Activated T-helper 2 cell treated with anti-CD3 and anti-CD28 coated beads, Interferon-gamma antibody, Interleukin-2, Interleukin-4, amounts not matched to agents 10 μg/mL and 5 μg/mL and 100 μg/mL, durations not matched to agents 14 hours and 24 hours and 36 hours (primary cell): Measurements from ENCODE around the gene WBP2. TPM values are rescaled to one million over a fixed set of nuclear protein-coding genes. Genes with fewer than 3 reads are reported as not detected.
A peak's percentile ranks its signal among the peaks of the same experiment; 100 is the strongest.
"Not testable (repeated sequence)": the region's sequence is repeated elsewhere in the genome, so short reads cannot be mapped to it uniquely, and the experiment has no call there.

Experiments
- DNase-seq: peaks from one replicate; pipeline ENCODE4 v3.0.0; 2021; ENCODE audit warnings: low spot score
- H3K27ac Mint-ChIP-seq: one replicate; pipeline ENCODE4 v1.8.0; 2021; ENCODE audit warnings: mixed read lengths
- H3K27me3 Mint-ChIP-seq: one replicate; pipeline ENCODE4 v1.8.0; 2021; ENCODE audit warnings: low read depth, mixed read lengths
- H3K36me3 Mint-ChIP-seq: one replicate; pipeline ENCODE4 v1.8.0; 2021; ENCODE audit warnings: low read depth, mixed read lengths
- H3K4me1 Mint-ChIP-seq: one replicate; pipeline ENCODE4 v1.8.0; 2021; ENCODE audit warnings: low read depth, mixed read lengths
- H3K4me3 Mint-ChIP-seq: one replicate; pipeline ENCODE4 v1.8.0; 2021; ENCODE audit warnings: low read depth, mild to moderate bottlenecking, moderate library complexity, mixed read lengths
- H3K9me3 Mint-ChIP-seq: one replicate; pipeline ENCODE4 v1.8.0; 2021; ENCODE audit warnings: mixed read lengths
- intact Hi-C: fragments of 100-400 bp; cut with micrococcal nuclease; formaldehyde crosslinking; loops from one replicate; pipeline ENCODE4 v1.15.1; 2023
- total RNA-seq: library from RNA; stranded (reverse); gene quantifications from 2 replicates; pipeline ENCODE4 v1.2.3, GENCODE V29; 2022

WBP2 gene
- total RNA-seq, 1 donor from 2014 or later, result 80.7 TPM

- H3K4me3 Mint-ChIP-seq, DNase-seq, H3K27me3 Mint-ChIP-seq, H3K27ac Mint-ChIP-seq, intact Hi-C loops, H3K9me3 Mint-ChIP-seq: not testable (repeated sequence)
- Mint-ChIP-seq H3K36me3 (peaks cover 29% of the 10 kb centered on the region), H3K4me1 (peaks cover 20% of the 10 kb centered on the region)
These were observed 3.5 kb downstream of the WBP2 start for GRCh38 chr17:75851693-75851991.

GRCh38 chr17:75850928-75851692 is 4.0 kb downstream of the WBP2 start:
- Mint-ChIP-seq H3K27ac (no peak overlapping the region), H3K4me1 (peaks cover 15% of the 10 kb centered on the region), H3K9me3 (no peaks in the 10 kb centered on the region), H3K4me3 (no peak overlapping the region), H3K27me3 (no peaks in the 10 kb centered on the region), H3K36me3 (peaks cover 35% of the 10 kb centered on the region)
- intact Hi-C loops, result no loop called here
- no peak for DNase-seq

- H3K4me3 Mint-ChIP-seq, result no peak overlapping the region
- peaks cover 44% of the 10 kb centered on the region for H3K36me3 Mint-ChIP-seq
These were observed 5.4 kb downstream of the WBP2 start for GRCh38 chr17:75849724-75850123.

GRCh38 chr17:75849279-75849646 is 5.9 kb downstream of the WBP2 start:
- Mint-ChIP-seq H3K9me3 (no peaks in the 10 kb centered on the region), H3K4me3 (no peak overlapping the region), H3K36me3 (peaks cover 44% of the 10 kb centered on the region), H3K27me3 (no peaks in the 10 kb centered on the region), H3K27ac (no peak overlapping the region), H3K4me1 (peaks cover 17% of the 10 kb centered on the region)
- DNase-seq, result no peak
- intact Hi-C loops, result no loop called here

More at GRCh38 chr17:75849724-75850123, 5.4 kb downstream of the WBP2 start:
- Mint-ChIP-seq H3K27ac (no peak overlapping the region), H3K4me1 (peaks cover 20% of the 10 kb centered on the region), H3K27me3 (no peaks in the 10 kb centered on the region), H3K9me3 (no peaks in the 10 kb centered on the region)
- intact Hi-C loops, result no loop called here
- no peak for DNase-seq

- peaks cover 16% of the 10 kb centered on the region for H3K4me1 Mint-ChIP-seq
- no peak overlapping the region for H3K27ac Mint-ChIP-seq
- no peaks in the 10 kb centered on the region for H3K27me3 Mint-ChIP-seq
- no peaks in the 10 kb centered on the region for H3K9me3 Mint-ChIP-seq
- H3K4me3 Mint-ChIP-seq, result no peak overlapping the region
- intact Hi-C loops, result no loop called here
- peaks cover 44% of the 10 kb centered on the region for H3K36me3 Mint-ChIP-seq
- peak; percentile 63 for DNase-seq
These were observed 6.4 kb downstream of the WBP2 start for GRCh38 chr17:75848523-75849278.

- DNase-seq, result no peak
- Mint-ChIP-seq H3K4me3 (no peak overlapping the region), H3K27ac (no peak overlapping the region), H3K4me1 (peaks cover 12% of the 10 kb centered on the region), H3K27me3 (no peaks in the 10 kb centered on the region), H3K9me3 (no peaks in the 10 kb centered on the region), H3K36me3 (peaks cover 48% of the 10 kb centered on the region)
- intact Hi-C loops, result no loop called here
These were observed 7.3 kb downstream of the WBP2 start for GRCh38 chr17:75847614-75848522.

- Mint-ChIP-seq H3K36me3 (peaks cover 50% of the 10 kb centered on the region), H3K4me3 (no peak overlapping the region), H3K27ac (no peak overlapping the region), H3K4me1 (peaks cover 10% of the 10 kb centered on the region), H3K9me3 (no peaks in the 10 kb centered on the region), H3K27me3 (no peaks in the 10 kb centered on the region)
- DNase-seq, result no peak
- intact Hi-C loops, result no loop called here
These were observed 8.2 kb downstream of the WBP2 start for GRCh38 chr17:75846692-75847613.

- Mint-ChIP-seq H3K4me3 (peak overlapping the region; percentile 55), H3K27me3 (no peaks in the 10 kb centered on the region), H3K4me1 (peaks cover 10% of the 10 kb centered on the region), H3K9me3 (no peaks in the 10 kb centered on the region), H3K27ac (peak overlapping the region; percentile 67), H3K36me3 (peaks cover 45% of the 10 kb centered on the region)
- no peak for DNase-seq
- intact Hi-C loops, result no loop called here
These were observed 9.0 kb downstream of the WBP2 start for GRCh38 chr17:75845933-75846691.

- Mint-ChIP-seq H3K4me3 (peak overlapping the region; percentile 55), H3K9me3 (no peaks in the 10 kb centered on the region), H3K27me3 (no peaks in the 10 kb centered on the region), H3K4me1 (peaks cover 10% of the 10 kb centered on the region), H3K36me3 (peaks cover 45% of the 10 kb centered on the region), H3K27ac (peak overlapping the region; percentile 63)
- peak; percentile 53 for DNase-seq
- intact Hi-C loops, result no loop called here
These were observed 9.9 kb downstream of the WBP2 start for GRCh38 chr17:75845058-75845711.

- Mint-ChIP-seq H3K9me3 (no peaks in the 10 kb centered on the region), H3K27me3 (no peaks in the 10 kb centered on the region), H3K27ac (peak overlapping the region; percentile 97), H3K36me3 (peaks cover 46% of the 10 kb centered on the region), H3K4me1 (peaks cover 10% of the 10 kb centered on the region), H3K4me3 (peak overlapping the region; percentile 95)
- no peak for DNase-seq
- intact Hi-C loops, result loop anchor here (1.0 kb wide), 1 partner anchor 11 kb away; the partner anchor contains the start of gene WBP2
These were observed 10.5 kb downstream of the WBP2 start for GRCh38 chr17:75844530-75845057.
